Measurements from ENCODE around the gene ZNF440.
"Not testable (repeated sequence)": the region's sequence is repeated elsewhere in the genome, so short reads cannot be mapped to it uniquely, and the experiment has no call there.

Gene ZNF440

GRCh38 chr19:11832253-11832912, 18.3 kb downstream of the ZNF440 start:
- no peak overlapping the region for H3K4me3 ChIP-seq (replicated peaks in 1 of 2; ENCODE audit: low read depth in 2 of 2, low read length in 2 of 2)
- no peak for DNase-seq (ENCODE audit: low read depth in 2 of 2)
- TF ChIP-seq CTCF (IDR thresholded peaks at IDR 0.05; ENCODE audit: low read depth, low read length), result no peak

- DNase-seq (ENCODE audit: low read depth in 2 of 2), result no peak
- no peak for TF ChIP-seq CTCF (IDR thresholded peaks at IDR 0.05; ENCODE audit: low read depth, low read length)
- no peak overlapping the region for H3K4me3 ChIP-seq (replicated peaks in 1 of 2; ENCODE audit: low read depth in 2 of 2, low read length in 2 of 2)
Observed at GRCh38 chr19:11833541-11833940, 19.5 kb downstream of the ZNF440 start.

GRCh38 chr19:11835626-11836066, 21.6 kb downstream of the ZNF440 start:
- not testable (repeated sequence) for H3K4me3 ChIP-seq (replicated peaks in 1 of 2; ENCODE audit: low read depth in 2 of 2, low read length in 2 of 2); DNase-seq (ENCODE audit: low read depth in 2 of 2)

GRCh38 chr19:11843722-11844121, 29.6 kb downstream of the ZNF440 start:
- H3K4me3 ChIP-seq (replicated peaks in 1 of 2; ENCODE audit: low read depth in 2 of 2, low read length in 2 of 2), result no peak overlapping the region
- TF ChIP-seq CTCF (IDR thresholded peaks at IDR 0.05; ENCODE audit: low read depth, low read length), result no peak
- DNase-seq (ENCODE audit: low read depth in 2 of 2), result no peak

- not testable (repeated sequence) for DNase-seq (ENCODE audit: low read depth in 2 of 2); H3K4me3 ChIP-seq (replicated peaks in 1 of 2; ENCODE audit: low read depth in 2 of 2, low read length in 2 of 2)
Observed at GRCh38 chr19:11847615-11848014, 33.5 kb downstream of the ZNF440 start.

- no peak for TF ChIP-seq CTCF (IDR thresholded peaks at IDR 0.05; ENCODE audit: low read depth, low read length)
- H3K4me3 ChIP-seq (replicated peaks in 1 of 2; ENCODE audit: low read depth in 2 of 2, low read length in 2 of 2), result peak overlapping the region; percentile 57 to 59
- no peak for DNase-seq (ENCODE audit: low read depth in 2 of 2)
Observed at GRCh38 chr19:11848200-11848593, 34.1 kb downstream of the ZNF440 start.

- peak within 1 kb of the TSS; percentile 57 to 59 for H3K4me3 ChIP-seq (replicated peaks in 1 of 2; ENCODE audit: low read depth in 2 of 2, low read length in 2 of 2)
- no peak for TF ChIP-seq CTCF (IDR thresholded peaks at IDR 0.05; ENCODE audit: low read depth, low read length)
- peak; percentile 53 to 75 for DNase-seq (ENCODE audit: low read depth in 2 of 2)
Observed at GRCh38 chr19:11848594-11849469, 34.8 kb downstream of the ZNF440 start, which contains the start of gene ZNF439. Gene ZNF439 (plus strand): TSS chr19:11848726. CDS start chr19:11848868, 142 bp downstream.

GRCh38 chr19:11850289-11850688, 36.2 kb downstream of the ZNF440 start:
- H3K4me3 ChIP-seq (replicated peaks in 1 of 2; ENCODE audit: low read depth in 2 of 2, low read length in 2 of 2); DNase-seq (ENCODE audit: low read depth in 2 of 2): not testable (repeated sequence)

Measured in cardiac fibroblast (primary cell).